Activated T-cell treated with anti-CD3 and anti-CD28 coated beads, Interleukin-2, amount 50 U/mL, for 24 hours (primary cell): ENCODE results near the gene FLRT1.

ENCODE experiments used
- DNase-seq: peaks from one replicate; pipeline ENCODE4 v3.0.0-alpha.2; 2020
- H3K27ac Mint-ChIP-seq: 2 replicates; pipeline ENCODE4 v1.8.0; 2020; ENCODE audit warnings: mild to moderate bottlenecking, mixed read lengths
- H3K27me3 Mint-ChIP-seq: 2 replicates; pipeline ENCODE4 v1.8.0; 2020; ENCODE audit warnings: mixed read lengths
- H3K36me3 Mint-ChIP-seq: 2 replicates; pipeline ENCODE4 v1.8.0; 2020; ENCODE audit warnings: low read depth, mixed read lengths
- H3K4me1 Mint-ChIP-seq: 2 replicates; pipeline ENCODE4 v1.8.0; 2020; ENCODE audit warnings: low read depth, mixed read lengths
- H3K4me3 Mint-ChIP-seq: 2 replicates; pipeline ENCODE4 v1.8.0; 2020; ENCODE audit warnings: mild to moderate bottlenecking, moderate library complexity, mixed read lengths
- H3K9me3 Mint-ChIP-seq: 2 replicates; pipeline ENCODE4 v1.8.0; 2020; ENCODE audit warnings: mixed read lengths

The FLRT1 gene, protein sequence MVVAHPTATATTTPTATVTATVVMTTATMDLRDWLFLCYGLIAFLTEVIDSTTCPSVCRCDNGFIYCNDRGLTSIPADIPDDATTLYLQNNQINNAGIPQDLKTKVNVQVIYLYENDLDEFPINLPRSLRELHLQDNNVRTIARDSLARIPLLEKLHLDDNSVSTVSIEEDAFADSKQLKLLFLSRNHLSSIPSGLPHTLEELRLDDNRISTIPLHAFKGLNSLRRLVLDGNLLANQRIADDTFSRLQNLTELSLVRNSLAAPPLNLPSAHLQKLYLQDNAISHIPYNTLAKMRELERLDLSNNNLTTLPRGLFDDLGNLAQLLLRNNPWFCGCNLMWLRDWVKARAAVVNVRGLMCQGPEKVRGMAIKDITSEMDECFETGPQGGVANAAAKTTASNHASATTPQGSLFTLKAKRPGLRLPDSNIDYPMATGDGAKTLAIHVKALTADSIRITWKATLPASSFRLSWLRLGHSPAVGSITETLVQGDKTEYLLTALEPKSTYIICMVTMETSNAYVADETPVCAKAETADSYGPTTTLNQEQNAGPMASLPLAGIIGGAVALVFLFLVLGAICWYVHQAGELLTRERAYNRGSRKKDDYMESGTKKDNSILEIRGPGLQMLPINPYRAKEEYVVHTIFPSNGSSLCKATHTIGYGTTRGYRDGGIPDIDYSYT

DNA sequence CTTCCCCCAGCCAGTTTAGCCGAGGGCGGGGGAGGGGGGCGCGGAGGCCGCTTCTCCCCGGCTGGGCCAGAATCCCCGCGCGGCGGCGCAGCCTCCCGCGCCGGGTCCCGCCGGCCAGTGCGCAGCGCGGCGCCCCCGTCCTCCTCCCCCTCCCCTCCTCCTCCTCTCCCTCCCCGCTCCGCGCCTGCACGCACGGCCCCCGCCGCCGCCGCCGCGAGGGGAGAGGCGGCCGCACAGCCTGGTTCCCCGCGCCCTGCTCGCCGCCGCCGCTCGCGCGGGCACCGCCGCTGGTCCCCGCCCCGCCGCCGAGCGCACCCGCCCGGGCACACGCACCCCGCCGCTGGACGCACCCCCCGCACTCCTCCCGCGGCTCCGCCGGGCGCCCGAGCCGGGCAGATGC is at the start of gene FLRT1:
Gene FLRT1 (plus strand): TSS at position 356 of the 400 bp plus-strand sequence. CDS start 80,337 bp downstream, outside the sequence.
- Mint-ChIP-seq H3K27ac (no peak within 1 kb of the TSS), H3K36me3 (no peaks in the 10 kb centered on the region), H3K27me3 (peaks cover 54% of the 10 kb centered on the region), H3K9me3 (no peaks in the 10 kb centered on the region), H3K4me3 (no peak within 1 kb of the TSS), H3K4me1 (peaks cover 4% of the 10 kb centered on the region)
- no peak for DNase-seq

GRCh38 chr11:63986156-63986931 is 49.4 kb upstream of the FLRT1 start, which contains the start of gene OTUB1:
Gene OTUB1, plus strand, starts transcription at chr11:63986438. Its CDS starts 19 bp downstream, at chr11:63986457.
- H3K27ac Mint-ChIP-seq = peak within 1 kb of the TSS; percentile 97
- no peaks in the 10 kb centered on the region for H3K27me3 Mint-ChIP-seq
- peaks cover 36% of the 10 kb centered on the region for H3K4me1 Mint-ChIP-seq
- peak within 1 kb of the TSS; percentile 92 for H3K4me3 Mint-ChIP-seq
- DNase-seq = peak; percentile 90
- H3K9me3 Mint-ChIP-seq = no peaks in the 10 kb centered on the region
- peaks cover 50% of the 10 kb centered on the region for H3K36me3 Mint-ChIP-seq

DNA sequence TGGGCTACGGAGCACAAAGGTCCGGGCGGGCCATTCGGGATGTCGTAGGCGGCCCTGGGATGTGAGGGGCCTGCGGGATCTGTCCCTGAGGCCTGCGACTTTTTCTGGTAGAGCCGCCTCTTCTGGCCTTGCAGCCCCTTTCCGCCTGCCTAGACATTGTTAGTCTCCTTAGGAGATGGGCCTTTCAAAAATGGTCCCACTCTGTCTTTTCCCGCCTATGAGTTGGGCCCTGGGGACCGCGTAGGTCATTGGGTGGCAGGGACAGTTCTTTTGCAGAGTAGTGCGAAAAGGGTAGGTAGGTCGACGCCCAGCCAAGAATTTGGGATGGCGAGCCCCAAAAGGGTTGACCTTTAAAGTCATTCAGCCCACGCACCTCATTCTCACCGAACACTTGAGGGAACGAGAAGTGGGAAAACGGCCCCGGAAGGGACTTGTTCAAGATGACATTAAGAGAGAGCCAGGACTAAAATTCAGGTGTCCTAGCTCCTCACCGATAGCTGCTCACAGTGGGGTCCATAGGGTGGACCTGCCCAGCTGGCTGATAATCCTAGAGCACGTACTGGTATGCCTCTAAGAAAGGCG is 48.7 kb upstream of the FLRT1 start:
- Mint-ChIP-seq H3K27ac (peak overlapping the region; percentile 82), H3K36me3 (peaks cover 54% of the 10 kb centered on the region), H3K27me3 (no peaks in the 10 kb centered on the region), H3K4me1 (peaks cover 36% of the 10 kb centered on the region), H3K9me3 (no peaks in the 10 kb centered on the region), H3K4me3 (peak overlapping the region; percentile 83)
- DNase-seq = no peak

- Mint-ChIP-seq H3K36me3 (peaks cover 90% of the 10 kb centered on the region), H3K27me3 (no peaks in the 10 kb centered on the region), H3K27ac (peak overlapping the region; percentile 71), H3K4me1 (peaks cover 29% of the 10 kb centered on the region), H3K4me3 (no peak overlapping the region), H3K9me3 (no peaks in the 10 kb centered on the region)
- no peak for DNase-seq
These were observed 44.2 kb upstream of the FLRT1 start for GRCh38 chr11:63991558-63991957.

GRCh38 chr11:63993100-63993499 is 42.6 kb upstream of the FLRT1 start:
- H3K36me3 Mint-ChIP-seq = peaks cover 94% of the 10 kb centered on the region
- no peak overlapping the region for H3K4me3 Mint-ChIP-seq
- H3K4me1 Mint-ChIP-seq = peaks cover 19% of the 10 kb centered on the region
- H3K9me3 Mint-ChIP-seq = no peaks in the 10 kb centered on the region
- H3K27me3 Mint-ChIP-seq = no peaks in the 10 kb centered on the region
- no peak for DNase-seq
- H3K27ac Mint-ChIP-seq = peak overlapping the region; percentile 56

- H3K4me3 Mint-ChIP-seq = no peak overlapping the region
- DNase-seq = no peak
- no peaks in the 10 kb centered on the region for H3K9me3 Mint-ChIP-seq
- peaks cover 17% of the 10 kb centered on the region for H3K4me1 Mint-ChIP-seq
- H3K27ac Mint-ChIP-seq = no peak overlapping the region
- H3K36me3 Mint-ChIP-seq = peaks cover 89% of the 10 kb centered on the region
- no peaks in the 10 kb centered on the region for H3K27me3 Mint-ChIP-seq
These were observed 41.7 kb upstream of the FLRT1 start for GRCh38 chr11:63993993-63994392.

- no peak overlapping the region for H3K4me3 Mint-ChIP-seq
- no peaks in the 10 kb centered on the region for H3K9me3 Mint-ChIP-seq
- peaks cover 3% of the 10 kb centered on the region for H3K27me3 Mint-ChIP-seq
- H3K4me1 Mint-ChIP-seq = peaks cover 15% of the 10 kb centered on the region
- DNase-seq = no peak
- no peak overlapping the region for H3K27ac Mint-ChIP-seq
- H3K36me3 Mint-ChIP-seq = peaks cover 65% of the 10 kb centered on the region
These were observed 39.2 kb upstream of the FLRT1 start for GRCh38 chr11:63996512-63996911.

DNA sequence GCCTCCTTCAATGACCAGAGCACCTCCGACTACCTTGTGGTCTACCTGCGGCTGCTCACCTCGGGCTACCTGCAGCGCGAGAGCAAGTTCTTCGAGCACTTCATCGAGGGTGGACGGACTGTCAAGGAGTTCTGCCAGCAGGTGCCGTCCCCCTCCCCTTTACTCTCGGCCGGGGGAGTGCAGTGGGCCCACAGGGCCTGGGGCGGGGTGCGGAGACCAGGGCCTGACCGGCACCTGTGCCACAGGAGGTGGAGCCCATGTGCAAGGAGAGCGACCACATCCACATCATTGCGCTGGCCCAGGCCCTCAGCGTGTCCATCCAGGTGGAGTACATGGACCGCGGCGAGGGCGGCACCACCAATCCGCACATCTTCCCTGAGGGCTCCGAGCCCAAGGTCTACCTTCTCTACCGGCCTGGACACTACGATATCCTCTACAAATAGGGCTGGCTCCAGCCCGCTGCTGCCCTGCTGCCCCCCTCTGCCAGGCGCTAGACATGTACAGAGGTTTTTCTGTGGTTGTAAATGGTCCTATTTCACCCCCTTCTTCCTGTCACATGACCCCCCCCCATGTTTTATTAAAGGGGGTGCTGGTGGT is 38.5 kb upstream of the FLRT1 start:
- Mint-ChIP-seq H3K4me3 (no peak overlapping the region), H3K9me3 (no peaks in the 10 kb centered on the region), H3K4me1 (peaks cover 12% of the 10 kb centered on the region), H3K27me3 (peaks cover 7% of the 10 kb centered on the region), H3K36me3 (peaks cover 58% of the 10 kb centered on the region), H3K27ac (no peak overlapping the region)
- DNase-seq = no peak

GRCh38 chr11:63997801-63998337 is 37.9 kb upstream of the FLRT1 start:
- no peak overlapping the region for H3K27ac Mint-ChIP-seq
- no peaks in the 10 kb centered on the region for H3K9me3 Mint-ChIP-seq
- DNase-seq = no peak
- peaks cover 53% of the 10 kb centered on the region for H3K36me3 Mint-ChIP-seq
- H3K4me1 Mint-ChIP-seq = peaks cover 12% of the 10 kb centered on the region
- no peak overlapping the region for H3K4me3 Mint-ChIP-seq
- peaks cover 7% of the 10 kb centered on the region for H3K27me3 Mint-ChIP-seq

DNA sequence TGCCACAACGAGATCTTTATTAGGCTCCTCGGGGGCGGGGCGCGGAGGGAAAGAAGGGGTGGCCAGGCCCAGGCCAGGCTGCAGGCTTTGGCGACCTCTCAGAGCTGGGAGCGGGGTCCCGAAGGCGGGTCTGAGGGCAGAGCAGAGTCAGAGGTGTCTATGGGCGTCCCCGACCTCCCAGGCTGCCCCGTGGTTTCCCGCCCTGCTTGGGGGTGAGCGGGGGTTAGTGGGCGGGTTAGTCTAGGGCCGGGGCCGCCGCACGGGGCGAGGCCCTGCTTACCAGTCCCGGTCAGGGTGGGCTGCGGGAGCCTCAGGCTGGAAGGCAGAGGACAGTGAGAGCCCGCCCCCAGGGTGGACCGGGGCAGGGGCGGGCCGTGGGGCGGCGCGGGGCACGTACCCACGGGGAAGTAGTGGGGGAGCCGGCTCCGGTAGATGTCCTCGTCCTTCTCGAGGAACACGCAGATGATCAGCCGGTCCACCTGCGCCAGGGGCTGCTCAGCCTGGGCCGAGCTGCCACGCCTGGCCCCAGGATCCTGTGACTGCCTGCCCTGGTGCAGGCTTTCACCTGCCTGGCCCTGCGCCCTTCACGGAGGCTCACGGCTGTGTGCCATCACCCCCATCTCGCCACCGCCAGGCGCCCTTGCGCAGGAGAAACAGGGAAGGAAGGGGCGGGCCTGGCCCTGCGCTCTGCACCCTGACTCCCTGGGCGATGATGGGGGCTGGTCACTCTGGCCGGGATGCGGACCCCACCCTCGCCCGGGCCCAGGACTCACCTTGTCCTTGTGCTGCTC is 37.0 kb upstream of the FLRT1 start:
- Mint-ChIP-seq H3K9me3 (no peaks in the 10 kb centered on the region), H3K4me3 (no peak overlapping the region), H3K27me3 (peaks cover 7% of the 10 kb centered on the region), H3K4me1 (peaks cover 10% of the 10 kb centered on the region), H3K36me3 (peaks cover 46% of the 10 kb centered on the region), H3K27ac (no peak overlapping the region)
- no peak for DNase-seq

DNA sequence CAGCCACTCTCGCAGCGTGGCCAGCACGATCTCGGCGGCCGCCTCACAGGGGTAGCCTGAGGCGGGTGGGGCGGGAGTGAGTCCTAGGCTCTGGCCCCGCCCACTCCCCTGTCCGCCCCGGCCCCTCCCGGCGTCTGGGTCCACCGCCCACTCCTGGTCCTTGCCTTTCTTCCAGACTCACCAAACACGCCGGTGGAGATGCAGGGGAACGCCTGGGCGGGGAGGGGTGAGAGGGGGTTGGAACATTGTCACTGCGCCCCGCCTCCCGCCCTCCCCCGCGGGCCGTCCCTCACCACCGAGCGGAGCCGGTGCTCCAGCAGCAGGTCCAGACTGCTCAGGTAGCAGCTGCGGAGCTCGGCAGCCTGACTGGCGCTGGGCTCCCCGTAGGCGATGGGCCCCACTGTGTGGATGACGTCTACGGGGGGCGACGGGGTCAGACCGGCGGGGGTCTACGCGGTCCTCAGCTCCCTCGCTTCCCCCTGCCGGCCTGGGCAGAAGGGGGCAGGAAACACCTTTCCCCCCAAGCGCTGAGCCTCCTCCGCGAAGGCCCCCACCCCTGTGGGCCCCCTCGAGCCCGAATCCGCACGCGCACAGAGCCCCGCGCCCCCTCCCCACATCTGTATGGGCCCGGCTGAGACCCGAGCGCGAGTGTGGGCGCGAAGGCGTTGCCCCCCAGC is 36.2 kb upstream of the FLRT1 start:
- Mint-ChIP-seq H3K27me3 (peaks cover 7% of the 10 kb centered on the region), H3K27ac (no peak overlapping the region), H3K9me3 (no peaks in the 10 kb centered on the region), H3K4me1 (peaks cover 10% of the 10 kb centered on the region), H3K36me3 (peaks cover 38% of the 10 kb centered on the region), H3K4me3 (no peak overlapping the region)
- peak; percentile 82 for DNase-seq

GRCh38 chr11:64000026-64000739 is 35.5 kb upstream of the FLRT1 start:
- Mint-ChIP-seq H3K4me1 (peaks cover 10% of the 10 kb centered on the region), H3K4me3 (peak overlapping the region; percentile 25), H3K27me3 (peaks cover 7% of the 10 kb centered on the region), H3K27ac (no peak overlapping the region), H3K9me3 (no peaks in the 10 kb centered on the region), H3K36me3 (peaks cover 31% of the 10 kb centered on the region)
- peak; percentile 86 for DNase-seq
